Esophagus squamous epithelium (tissue), 5 donors: ENCODE measurements around the gene PHLDA2. TPM values are rescaled to one million over a fixed set of nuclear protein-coding genes. Genes with fewer than 3 reads are reported as not detected.

Experiments used
- DNase-seq: peaks from one replicate; lab custom pipeline; 2025; lab: John Stamatoyannopoulos, UW
- H3K27ac ChIP-seq, 4 donors: fragments of 200-600 bp; sonication (generic); one replicate each; pipeline ENCODE4 v1.5.1; 2016 to 2019; ENCODE audit warnings: mild to moderate bottlenecking in 1 of 4
- H3K27me3 ChIP-seq, 4 donors: fragments of 200-600 bp; sonication (generic); 1 replicate in 3 of 4; 2 replicates in 1 of 4; pipeline versions ENCODE4 v1.5.1 to v1.6.0; 2017 to 2021; ENCODE audit warnings: antibody characterized with exemption in 1 of 4
- H3K36me3 ChIP-seq, 3 donors: fragments of 200-600 bp; sonication (generic); one replicate each; pipeline ENCODE4 v1.5.1; 2016 to 2019
- H3K4me1 ChIP-seq, 3 donors: fragments of 200-600 bp; sonication (generic); one replicate each; pipeline ENCODE4 v1.5.1; 2017 to 2019
- H3K4me3 ChIP-seq, 4 donors: fragments of 200-600 bp; sonication (generic); 1 replicate in 3 of 4; 2 replicates in 1 of 4; pipeline ENCODE4 v1.5.1; 2016 to 2019; ENCODE audit warnings: mild to moderate bottlenecking in 2 of 4, moderate library complexity in 1 of 4
- H3K9me3 ChIP-seq, 3 donors: fragments of 200-600 bp; sonication (generic); one replicate each; pipeline ENCODE4 v1.5.1; 2016 to 2019
- POLR2A ChIP-seq, 4 donors: fragments of 450-650 bp; IDR thresholded peaks; one replicate each; pipeline ENCODE4 v1.6.1; 2017; ENCODE audit warnings: antibody characterized with exemption in 4 of 4, mild to moderate bottlenecking in 4 of 4, moderate library complexity in 3 of 4
- WGBS, 2 donors: methylation state at CpG; one replicate each; pipeline ENCODE4 v1.1.5; 2018; 5-methylcytosine and 5-hydroxymethylcytosine counted together
- intact Hi-C: fragments of 100-400 bp; cut with DNase I; formaldehyde crosslinking; loops from one replicate; pipeline ENCODE4 v1.15.0; 2022
- total RNA-seq, 4 donors: library from RNA; depleted of rRNA; stranded (reverse); fragments of >200 nt; gene quantifications; one replicate each; pipeline ENCODE4 v1.1.0, GENCODE V29; 2016
- TF ChIP-seq, protein P1 (sequence below), 6 experiments: fragments of 450-650 bp in 4 of 6; fragments of 200-600 bp in 2 of 6; sonication (generic) in 2 of 6; IDR thresholded peaks; one replicate each; pipeline ENCODE4 v1.5.1; 2016 to 2019; ENCODE audit warnings: antibody characterized with exemption in 6 of 6, mild to moderate bottlenecking in 4 of 6, moderate library complexity in 4 of 6
- donor health status: DM: yes; HTN: yes; CAD: no.

PHLDA2 gene
- total RNA-seq, 4 donors from 2014 or later: 10.2 to 39.2 (median 22.5) TPM

GRCh38 chr11:2974272-2974671 lies 45.1 kb upstream of the PHLDA2 start:
- H3K27me3 ChIP-seq: no peaks in the 10 kb centered on the region
- no peak overlapping the region for H3K27ac ChIP-seq
- peaks cover 9 to 100% (median 66%) of the 10 kb centered on the region in 3 donors for H3K36me3 ChIP-seq
- WGBS, 2 donors: 83 to 88% methylated on average over 3 of the region's 3 CpGs
- intact Hi-C loops: no loop called here
- DNase-seq: no peak
- peaks cover 0 to 16% (median 0%) of the 10 kb centered on the region in 3 donors for H3K4me1 ChIP-seq
- no peak overlapping the region for H3K4me3 ChIP-seq
- no peaks in the 10 kb centered on the region for H3K9me3 ChIP-seq
- TF ChIP-seq, protein P1, sequence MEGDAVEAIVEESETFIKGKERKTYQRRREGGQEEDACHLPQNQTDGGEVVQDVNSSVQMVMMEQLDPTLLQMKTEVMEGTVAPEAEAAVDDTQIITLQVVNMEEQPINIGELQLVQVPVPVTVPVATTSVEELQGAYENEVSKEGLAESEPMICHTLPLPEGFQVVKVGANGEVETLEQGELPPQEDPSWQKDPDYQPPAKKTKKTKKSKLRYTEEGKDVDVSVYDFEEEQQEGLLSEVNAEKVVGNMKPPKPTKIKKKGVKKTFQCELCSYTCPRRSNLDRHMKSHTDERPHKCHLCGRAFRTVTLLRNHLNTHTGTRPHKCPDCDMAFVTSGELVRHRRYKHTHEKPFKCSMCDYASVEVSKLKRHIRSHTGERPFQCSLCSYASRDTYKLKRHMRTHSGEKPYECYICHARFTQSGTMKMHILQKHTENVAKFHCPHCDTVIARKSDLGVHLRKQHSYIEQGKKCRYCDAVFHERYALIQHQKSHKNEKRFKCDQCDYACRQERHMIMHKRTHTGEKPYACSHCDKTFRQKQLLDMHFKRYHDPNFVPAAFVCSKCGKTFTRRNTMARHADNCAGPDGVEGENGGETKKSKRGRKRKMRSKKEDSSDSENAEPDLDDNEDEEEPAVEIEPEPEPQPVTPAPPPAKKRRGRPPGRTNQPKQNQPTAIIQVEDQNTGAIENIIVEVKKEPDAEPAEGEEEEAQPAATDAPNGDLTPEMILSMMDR (IDR thresholded peaks at IDR 0.05): no peak
- no peak for TF ChIP-seq POLR2A (IDR thresholded peaks at IDR 0.05)

DNA sequence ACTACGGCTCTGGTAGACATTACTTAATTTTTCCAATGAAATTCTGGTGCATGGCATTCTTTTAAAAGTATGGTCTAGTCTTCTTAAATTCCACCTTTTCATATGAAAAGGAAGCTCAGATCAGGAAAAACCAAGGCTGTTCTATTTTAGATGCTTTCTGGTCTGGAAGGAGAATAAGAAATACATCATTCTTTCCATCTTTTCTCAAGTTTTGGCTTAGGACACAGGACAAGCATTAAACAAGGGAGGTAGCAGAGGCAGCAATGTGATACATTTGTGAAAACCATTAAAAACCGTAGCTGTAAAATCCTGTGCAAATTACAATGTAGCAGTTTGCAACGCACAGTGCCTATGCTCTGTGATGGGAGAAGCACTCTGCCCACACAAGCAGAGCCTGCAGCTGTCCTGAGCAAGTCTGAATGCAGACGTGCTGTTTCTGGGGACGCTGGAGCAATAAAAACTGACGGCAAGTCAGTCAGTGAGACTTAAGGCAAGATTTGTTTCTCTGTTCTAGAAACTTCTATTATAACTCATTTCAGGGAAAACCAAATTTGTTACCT lies 39.2 kb upstream of the PHLDA2 start:
- Histone ChIP-seq H3K4me1 (no peaks in the 10 kb centered on the region), H3K4me3 (no peak overlapping the region), H3K27me3 (no peaks in the 10 kb centered on the region), H3K27ac (no peak overlapping the region), H3K9me3 (no peaks in the 10 kb centered on the region), H3K36me3 (peaks cover 13 to 100% (median 85%) of the 10 kb centered on the region in 3 donors)
- no peak for DNase-seq
- intact Hi-C loops: no loop called here
- WGBS, 2 donors: 72 to 87% methylated on average over 6 of the region's 6 CpGs
- TF ChIP-seq, protein P1 (IDR thresholded peaks at IDR 0.05): no peak
- no peak for TF ChIP-seq POLR2A (IDR thresholded peaks at IDR 0.05)

DNA sequence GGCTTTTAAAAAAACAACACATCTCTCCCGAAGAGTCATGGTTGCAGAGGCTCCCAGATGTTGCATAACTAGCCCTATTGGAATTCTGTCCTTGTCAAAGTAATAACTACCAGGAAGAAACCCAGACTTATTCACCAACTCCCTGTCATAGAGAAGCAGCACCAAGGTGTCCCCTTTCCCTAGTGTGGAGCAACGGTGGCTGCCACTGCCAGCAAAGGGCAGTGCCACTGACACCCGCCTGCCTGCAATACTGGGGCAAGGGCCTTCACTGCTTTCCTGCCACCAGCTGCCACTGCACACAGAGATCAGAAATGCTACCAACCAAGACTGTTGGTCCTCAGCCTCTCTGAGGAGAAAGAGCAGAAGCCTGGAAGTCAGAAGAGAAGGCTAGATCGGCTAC lies 35.6 kb upstream of the PHLDA2 start:
- no peak overlapping the region for H3K4me3 ChIP-seq
- peaks cover 0 to 8% (median 0%) of the 10 kb centered on the region in 3 donors for H3K4me1 ChIP-seq
- no peaks in the 10 kb centered on the region for H3K27me3 ChIP-seq
- no peak overlapping the region for H3K27ac ChIP-seq
- intact Hi-C loops: no loop called here
- no peaks in the 10 kb centered on the region for H3K9me3 ChIP-seq
- TF ChIP-seq, protein P1 (IDR thresholded peaks at IDR 0.05): no peak
- no peak for TF ChIP-seq POLR2A (IDR thresholded peaks at IDR 0.05)
- DNase-seq: no peak
- 58 to 60% methylated on average over 1 to 3 of the region's 4 CpGs for WGBS, 2 donors
- peaks cover 20 to 100% (median 64%) of the 10 kb centered on the region in 3 donors for H3K36me3 ChIP-seq

DNA sequence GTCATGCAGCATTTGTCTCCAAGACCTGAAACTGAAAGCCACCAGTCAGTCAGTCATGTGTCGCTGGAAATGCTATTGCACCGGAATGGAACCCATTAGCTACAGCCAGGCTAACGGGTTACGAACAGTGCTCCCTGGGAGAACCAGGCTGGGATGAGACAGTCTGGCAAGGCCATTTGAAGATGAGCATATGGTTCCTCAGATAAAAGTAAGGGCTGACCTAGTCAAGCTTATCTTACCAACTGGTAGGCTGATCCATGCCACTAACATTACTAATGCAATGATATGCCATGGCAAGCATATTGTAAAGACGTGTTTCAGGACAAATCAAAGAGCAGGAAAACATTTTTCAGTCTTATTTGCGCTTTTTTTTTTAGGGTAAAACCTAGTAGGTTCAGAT lies 34.5 kb upstream of the PHLDA2 start:
- WGBS, 2 donors: 89 to 90% methylated on average over 6 of the region's 6 CpGs
- intact Hi-C loops: no loop called here

GRCh38 chr11:2963112-2963754 lies 34.0 kb upstream of the PHLDA2 start:
- H3K36me3 ChIP-seq: peaks cover 21 to 100% (median 55%) of the 10 kb centered on the region in 3 donors
- intact Hi-C loops: no loop called here
- no peak for DNase-seq

More for the DNA sequence above, 34.5 kb upstream of the PHLDA2 start:
- no peak overlapping the region for H3K27ac ChIP-seq
- TF ChIP-seq, protein P1 (IDR thresholded peaks at IDR 0.05): no peak
- no peak for TF ChIP-seq POLR2A (IDR thresholded peaks at IDR 0.05)
- no peaks in the 10 kb centered on the region for H3K9me3 ChIP-seq
- no peaks in the 10 kb centered on the region for H3K27me3 ChIP-seq
- no peak for DNase-seq
- H3K4me3 ChIP-seq: no peak overlapping the region
- peaks cover 21 to 100% (median 59%) of the 10 kb centered on the region in 3 donors for H3K36me3 ChIP-seq
- peaks cover 0 to 8% (median 0%) of the 10 kb centered on the region in 3 donors for H3K4me1 ChIP-seq

More at GRCh38 chr11:2963112-2963754, 34.0 kb upstream of the PHLDA2 start:
- no peaks in the 10 kb centered on the region for H3K9me3 ChIP-seq
- no peak overlapping the region for H3K27ac ChIP-seq
- 30 to 32% methylated on average over 7 of the region's 7 CpGs for WGBS, 2 donors
- H3K4me3 ChIP-seq: no peak overlapping the region
- TF ChIP-seq, protein P1 (IDR thresholded peaks at IDR 0.05): no peak
- no peak for TF ChIP-seq POLR2A (IDR thresholded peaks at IDR 0.05)
- H3K27me3 ChIP-seq: no peaks in the 10 kb centered on the region
- H3K4me1 ChIP-seq: peaks cover 0 to 8% (median 0%) of the 10 kb centered on the region in 3 donors
